Kidney glomerular epithelial cell (primary cell): ENCODE results near the gene CA12.

Source experiments
- DNase-seq: peaks from one replicate; lab custom pipeline; 2025; lab: John Stamatoyannopoulos, UW

Gene CA12

GRCh38 chr15:63357061-63357460 lies 24.6 kb downstream of the CA12 start:
- no peak for DNase-seq

GRCh38 chr15:63354821-63355650 lies 26.6 kb downstream of the CA12 start:
- DNase-seq: no peak

- no peak for DNase-seq
Observed at GRCh38 chr15:63353887-63354286, 27.8 kb downstream of the CA12 start.

GRCh38 chr15:63353261-63353660 lies 28.4 kb downstream of the CA12 start:
- DNase-seq: no peak

- DNase-seq: no peak
Observed at GRCh38 chr15:63352808-63353207, 28.8 kb downstream of the CA12 start.

GRCh38 chr15:63351170-63351569 lies 30.5 kb downstream of the CA12 start:
- DNase-seq: no peak

- DNase-seq: no peak
Observed at GRCh38 chr15:63350178-63350621, 31.4 kb downstream of the CA12 start.

- DNase-seq: no peak
Observed at GRCh38 chr15:63349621-63350020, 32.0 kb downstream of the CA12 start.

GRCh38 chr15:63349156-63349555 lies 32.5 kb downstream of the CA12 start:
- DNase-seq: no peak

- peak; percentile 70 for DNase-seq
Observed at GRCh38 chr15:63348392-63348791, 33.3 kb downstream of the CA12 start.

GRCh38 chr15:63347074-63347857 lies 34.4 kb downstream of the CA12 start:
- peak; percentile 69 for DNase-seq

GRCh38 chr15:63345391-63345752 lies 36.3 kb downstream of the CA12 start:
- DNase-seq: no peak

- no peak for DNase-seq
Observed at GRCh38 chr15:63344731-63345390, 36.8 kb downstream of the CA12 start.

GRCh38 chr15:63342996-63343562 lies 38.6 kb downstream of the CA12 start:
- peak; percentile 47 for DNase-seq

- DNase-seq: no peak
Observed at GRCh38 chr15:63341898-63342297, 39.7 kb downstream of the CA12 start.

GRCh38 chr15:63340878-63341277 lies 40.8 kb downstream of the CA12 start:
- DNase-seq: no peak

GRCh38 chr15:63340353-63340752 lies 41.3 kb downstream of the CA12 start:
- no peak for DNase-seq

GRCh38 chr15:63339836-63340235 lies 41.8 kb downstream of the CA12 start:
- DNase-seq: no peak

GRCh38 chr15:63339006-63339766 lies 42.5 kb downstream of the CA12 start:
- no peak for DNase-seq

GRCh38 chr15:63338170-63338569 lies 43.5 kb downstream of the CA12 start:
- DNase-seq: peak; percentile 23

GRCh38 chr15:63337046-63337445 lies 44.6 kb downstream of the CA12 start:
- DNase-seq: no peak
